AG09319 (cell line): ENCODE data around the gene UBE2V1.

Experiments used
- DNase-seq: peaks from one replicate; pipeline ENCODE4 v3.0.0-alpha.2; 2010; ENCODE audit warnings: low read depth; ENCODE audit errors: extremely low read depth
- TF ChIP-seq, protein P1 (sequence below): IDR thresholded peaks from 2 replicates; pipeline ENCODE4 v1.5.1; 2011; ENCODE audit warnings: low read depth, mild to moderate bottlenecking, inconsistent platforms, low read length, moderate library complexity

Gene UBE2V1

DNA sequence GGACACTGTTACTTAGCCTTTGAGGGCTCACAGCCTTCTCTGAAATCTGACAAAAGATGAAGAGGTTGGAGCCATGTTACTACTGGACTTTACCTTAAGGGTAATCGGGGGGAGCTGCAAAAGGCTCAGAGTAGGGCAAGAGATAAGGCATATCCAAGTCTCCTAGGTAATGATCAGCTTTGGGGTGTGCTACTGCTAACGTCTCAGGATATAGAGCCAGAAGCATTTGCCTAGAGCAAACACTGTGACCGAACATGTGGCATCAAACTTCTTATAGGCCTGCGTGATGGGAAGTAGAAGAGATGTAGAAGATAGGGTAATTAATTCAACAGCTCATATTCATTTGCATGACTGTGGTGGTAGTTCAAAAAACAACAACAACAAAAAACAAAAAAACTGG is 11.1 kb downstream of the UBE2V1 start:
- no peak for DNase-seq

DNA sequence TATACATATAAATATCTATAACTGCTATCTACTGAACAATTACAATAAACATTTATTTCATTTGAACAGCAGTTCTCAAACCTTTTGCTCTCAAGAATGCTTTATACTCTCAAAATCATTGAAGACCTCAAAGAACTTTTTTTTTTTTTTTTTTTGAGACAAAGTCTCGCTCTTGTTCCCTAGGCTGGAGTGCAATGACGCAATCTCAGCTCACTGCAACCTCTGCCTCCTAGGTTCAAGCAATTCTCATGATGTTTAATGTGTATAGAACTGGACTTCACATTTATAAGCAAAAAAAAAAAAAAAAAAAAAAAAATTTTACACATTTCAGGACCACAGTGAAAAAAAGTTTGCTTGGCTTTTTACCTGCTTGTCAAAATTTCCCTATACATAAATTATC is 11.7 kb downstream of the UBE2V1 start:
- TF ChIP-seq, protein P1, sequence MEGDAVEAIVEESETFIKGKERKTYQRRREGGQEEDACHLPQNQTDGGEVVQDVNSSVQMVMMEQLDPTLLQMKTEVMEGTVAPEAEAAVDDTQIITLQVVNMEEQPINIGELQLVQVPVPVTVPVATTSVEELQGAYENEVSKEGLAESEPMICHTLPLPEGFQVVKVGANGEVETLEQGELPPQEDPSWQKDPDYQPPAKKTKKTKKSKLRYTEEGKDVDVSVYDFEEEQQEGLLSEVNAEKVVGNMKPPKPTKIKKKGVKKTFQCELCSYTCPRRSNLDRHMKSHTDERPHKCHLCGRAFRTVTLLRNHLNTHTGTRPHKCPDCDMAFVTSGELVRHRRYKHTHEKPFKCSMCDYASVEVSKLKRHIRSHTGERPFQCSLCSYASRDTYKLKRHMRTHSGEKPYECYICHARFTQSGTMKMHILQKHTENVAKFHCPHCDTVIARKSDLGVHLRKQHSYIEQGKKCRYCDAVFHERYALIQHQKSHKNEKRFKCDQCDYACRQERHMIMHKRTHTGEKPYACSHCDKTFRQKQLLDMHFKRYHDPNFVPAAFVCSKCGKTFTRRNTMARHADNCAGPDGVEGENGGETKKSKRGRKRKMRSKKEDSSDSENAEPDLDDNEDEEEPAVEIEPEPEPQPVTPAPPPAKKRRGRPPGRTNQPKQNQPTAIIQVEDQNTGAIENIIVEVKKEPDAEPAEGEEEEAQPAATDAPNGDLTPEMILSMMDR, result no peak
- no peak for DNase-seq

More for the DNA sequence above, 11.1 kb downstream of the UBE2V1 start:
- TF ChIP-seq, protein P1, result no peak

DNA sequence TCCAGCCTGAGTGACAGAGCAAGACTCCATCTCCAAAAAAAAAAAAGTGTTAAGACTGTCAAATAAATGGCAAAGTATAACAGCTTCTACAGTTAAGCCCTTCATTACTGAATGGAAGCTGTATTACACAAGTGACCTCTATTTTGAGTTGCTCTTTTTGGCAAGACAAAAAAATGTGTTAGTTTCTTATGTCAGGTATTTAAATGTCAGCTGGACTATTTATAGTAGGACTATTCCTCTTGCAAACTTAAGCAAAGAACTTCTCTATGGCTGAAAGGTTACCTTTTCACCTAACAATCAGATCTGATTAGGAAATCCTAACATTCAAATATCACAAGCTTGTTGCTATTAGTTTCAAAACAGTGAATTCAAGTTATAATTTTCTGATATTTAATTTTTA is 12.4 kb downstream of the UBE2V1 start:
- no peak for DNase-seq
- TF ChIP-seq, protein P1, result no peak

DNA sequence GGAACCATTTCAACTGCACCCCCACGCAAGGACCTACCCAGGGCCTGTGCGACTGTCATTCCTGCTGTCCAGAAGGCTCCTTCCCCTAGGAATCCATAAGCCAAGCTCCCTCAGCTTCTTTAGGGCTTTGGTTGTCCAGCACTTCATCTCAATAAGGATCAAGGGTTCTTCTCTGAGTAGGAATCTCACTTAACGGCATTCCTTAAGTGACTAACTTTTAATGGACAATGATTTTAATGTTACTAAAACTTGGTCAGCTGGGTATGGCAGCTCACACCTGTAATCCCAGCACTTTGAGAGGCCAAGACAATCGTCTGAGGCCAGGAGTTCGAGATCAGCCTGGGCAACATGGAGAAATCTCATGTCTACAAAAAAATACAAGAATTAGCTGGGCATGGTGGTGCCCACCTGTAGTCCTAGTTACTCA is 13.4 kb downstream of the UBE2V1 start:
- TF ChIP-seq, protein P1, result no peak
- no peak for DNase-seq

DNA sequence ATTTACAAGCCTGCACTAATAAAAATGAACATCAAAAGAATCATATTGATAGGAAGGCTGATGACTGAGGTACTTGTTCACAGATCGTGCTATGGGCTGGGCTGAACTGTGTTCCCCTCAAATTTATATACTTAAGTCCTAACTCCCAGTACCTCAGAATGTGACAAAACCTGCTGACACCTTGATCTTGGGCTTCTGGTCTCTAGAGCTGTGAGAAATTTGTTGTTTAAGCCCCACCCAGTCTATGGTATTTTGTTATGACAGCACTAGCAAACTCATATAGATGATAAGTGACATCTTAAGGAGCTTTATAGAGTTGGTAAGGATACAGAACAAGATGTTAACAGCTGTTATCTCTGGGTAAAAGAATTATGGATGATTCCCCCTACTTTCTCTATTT is 13.8 kb downstream of the UBE2V1 start:
- DNase-seq, result no peak
- TF ChIP-seq, protein P1, result no peak

DNA sequence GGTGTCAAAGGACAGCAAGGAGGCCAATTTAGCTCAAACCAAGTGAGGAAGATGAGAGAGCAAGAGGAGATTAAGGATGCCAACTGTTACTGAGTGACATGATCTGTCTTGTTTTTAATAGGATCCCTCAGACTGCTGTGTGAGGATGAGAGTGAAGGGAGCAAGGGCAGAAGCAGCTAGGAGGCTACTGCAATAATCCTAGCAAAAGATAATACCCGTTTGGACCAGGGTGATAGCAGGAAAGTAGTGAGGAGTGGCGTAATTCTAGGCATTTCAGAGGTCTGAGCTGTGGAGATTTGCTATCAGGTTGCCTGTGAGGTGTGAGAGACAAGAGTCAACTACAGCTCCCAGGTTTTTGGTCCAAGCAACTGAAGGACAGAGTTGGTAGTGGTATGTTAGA is 14.7 kb downstream of the UBE2V1 start:
- DNase-seq, result no peak
- TF ChIP-seq, protein P1, result no peak

DNA sequence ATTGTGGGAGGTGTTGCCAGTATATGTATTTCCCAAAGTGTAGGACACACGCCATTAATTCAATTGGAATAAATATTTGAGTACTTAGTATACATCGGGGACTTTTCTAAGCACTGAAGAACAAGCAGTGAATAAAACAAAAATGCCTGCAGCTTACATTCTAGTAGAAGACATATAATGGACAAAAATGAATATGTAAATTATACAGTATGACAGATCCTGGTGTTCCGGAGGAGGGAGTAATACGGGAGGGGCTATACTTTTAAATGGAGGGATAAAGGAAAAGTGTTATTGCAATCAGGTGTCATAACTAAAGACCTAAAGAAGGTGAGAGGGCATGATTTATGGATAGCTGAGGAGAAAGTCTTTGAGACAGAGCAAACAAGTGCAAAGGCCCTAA is 15.1 kb downstream of the UBE2V1 start:
- TF ChIP-seq, protein P1, result no peak
- no peak for DNase-seq
